SHP77 (cell line): Measurements from ENCODE around the gene TJAP1.
"Not testable (repeated sequence)": the region's sequence is repeated elsewhere in the genome, so short reads cannot be mapped to it uniquely, and the experiment has no call there.

Experiments
- DNase-seq, 2 experiments: peaks; one replicate each; lab custom pipeline; 2025; lab: John Stamatoyannopoulos, UW

The TJAP1 gene

GRCh38 chr6:43488667-43489276, 11.4 kb downstream of the TJAP1 start:
- DNase-seq, result no peak

- DNase-seq, result no peak
These were observed 12.1 kb downstream of the TJAP1 start for GRCh38 chr6:43489277-43490072.

- no peak for DNase-seq
These were observed 13.2 kb downstream of the TJAP1 start for GRCh38 chr6:43490523-43490939.

- peak in 1 of 2 experiments; percentile 16 for DNase-seq
These were observed 14.6 kb downstream of the TJAP1 start for GRCh38 chr6:43491750-43492661.

GRCh38 chr6:43492673-43493072, 15.3 kb downstream of the TJAP1 start:
- DNase-seq, result no peak

GRCh38 chr6:43493230-43493629, 15.9 kb downstream of the TJAP1 start:
- DNase-seq, result no peak

GRCh38 chr6:43493833-43494232, 16.5 kb downstream of the TJAP1 start:
- DNase-seq, result no peak

- DNase-seq, result no peak
These were observed 17.0 kb downstream of the TJAP1 start for GRCh38 chr6:43494321-43494720.

- no peak for DNase-seq
These were observed 17.4 kb downstream of the TJAP1 start for GRCh38 chr6:43494766-43495165.

- no peak for DNase-seq
These were observed 18.1 kb downstream of the TJAP1 start for GRCh38 chr6:43495409-43495941.

GRCh38 chr6:43496370-43497128, 19.2 kb downstream of the TJAP1 start:
- DNase-seq, result no peak

- no peak for DNase-seq
These were observed 19.7 kb downstream of the TJAP1 start for GRCh38 chr6:43497129-43497396.

GRCh38 chr6:43497689-43498088, 20.3 kb downstream of the TJAP1 start:
- no peak for DNase-seq

GRCh38 chr6:43498291-43498690, 20.9 kb downstream of the TJAP1 start:
- not testable (repeated sequence) for DNase-seq

- DNase-seq, result no peak
These were observed 21.9 kb downstream of the TJAP1 start for GRCh38 chr6:43499028-43499815.

- DNase-seq, result no peak
These were observed 23.6 kb downstream of the TJAP1 start for GRCh38 chr6:43500921-43501320.

- DNase-seq, result no peak
These were observed 25.3 kb downstream of the TJAP1 start for GRCh38 chr6:43502666-43503065.

- no peak for DNase-seq
These were observed 26.1 kb downstream of the TJAP1 start for GRCh38 chr6:43503443-43503842.

GRCh38 chr6:43504756-43505593, 27.6 kb downstream of the TJAP1 start:
- no peak for DNase-seq

- DNase-seq, result no peak
These were observed 28.3 kb downstream of the TJAP1 start for GRCh38 chr6:43505718-43506117.
